Right ventricle myocardium superior (tissue), 1 donor: Measurements from ENCODE around the gene DMRT3. TPM values are rescaled to one million over a fixed set of nuclear protein-coding genes. Genes with fewer than 3 reads are reported as not detected.
A peak's percentile ranks its signal among the peaks of the same experiment; 100 is the strongest.
"Not testable (repeated sequence)": the region's sequence is repeated elsewhere in the genome, so short reads cannot be mapped to it uniquely, and the experiment has no call there.

ENCODE experiments used
- ATAC-seq: fragments of 200-7000 bp; cut with Tn5 transposase; one replicate; pipeline ENCODE4 v1.9.1; 2020; ENCODE audit warnings: mild to moderate bottlenecking; ENCODE audit not compliant: poor library complexity
- DNase-seq: peaks from one replicate; pipeline ENCODE4 v3.0.0-alpha.2; 2020
- intact Hi-C: fragments of 100-400 bp; cut with DNase I; formaldehyde crosslinking; loops from one replicate; pipeline ENCODE4 v1.11.2; 2022
- total RNA-seq: library from RNA; stranded (reverse); fragmentation: NEBNext Ultra II Directional; extraction: Animal tissue kit (Norgen Biotek cat#: 25700); gene quantifications from one replicate; pipeline ENCODE4 v1.2.1, GENCODE V29; 2021
- donor health status: DM: no; HTN: yes; CAD: no; lungs with severe emphysema.

The DMRT3 gene
- total RNA-seq, 1 donor from 2014 or later, result not detected

GRCh38 chr9:994005-994404 is 17.6 kb downstream of the DMRT3 start:
- no peak for DNase-seq
- no peak for ATAC-seq
- intact Hi-C loops, result no loop called here

DNA sequence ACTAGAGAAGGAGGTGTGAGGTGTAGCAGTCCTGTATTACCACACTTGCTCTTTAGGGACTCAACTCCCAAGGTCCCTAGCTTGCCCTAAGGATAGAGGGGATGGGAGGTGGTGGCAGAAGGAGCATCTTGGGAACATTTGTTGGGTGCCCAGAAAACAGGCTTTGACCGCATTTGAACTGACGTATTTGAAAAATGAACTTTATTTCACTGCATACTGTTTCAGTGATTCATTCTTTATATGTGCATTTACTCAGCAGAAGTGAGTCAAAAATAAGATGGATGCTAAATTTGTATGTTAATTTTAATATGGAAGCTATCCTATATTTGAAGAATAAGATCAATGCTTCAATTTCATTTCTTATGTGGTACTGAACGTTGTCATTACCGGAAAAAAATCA is 18.7 kb downstream of the DMRT3 start:
- intact Hi-C loops, result no loop called here
- no peak for ATAC-seq

GRCh38 chr9:995781-996180 is 19.3 kb downstream of the DMRT3 start:
- ATAC-seq (no peak), DNase-seq (no peak)
- intact Hi-C loops, result no loop called here

More for the DNA sequence above, 18.7 kb downstream of the DMRT3 start:
- no peak for DNase-seq

DNA sequence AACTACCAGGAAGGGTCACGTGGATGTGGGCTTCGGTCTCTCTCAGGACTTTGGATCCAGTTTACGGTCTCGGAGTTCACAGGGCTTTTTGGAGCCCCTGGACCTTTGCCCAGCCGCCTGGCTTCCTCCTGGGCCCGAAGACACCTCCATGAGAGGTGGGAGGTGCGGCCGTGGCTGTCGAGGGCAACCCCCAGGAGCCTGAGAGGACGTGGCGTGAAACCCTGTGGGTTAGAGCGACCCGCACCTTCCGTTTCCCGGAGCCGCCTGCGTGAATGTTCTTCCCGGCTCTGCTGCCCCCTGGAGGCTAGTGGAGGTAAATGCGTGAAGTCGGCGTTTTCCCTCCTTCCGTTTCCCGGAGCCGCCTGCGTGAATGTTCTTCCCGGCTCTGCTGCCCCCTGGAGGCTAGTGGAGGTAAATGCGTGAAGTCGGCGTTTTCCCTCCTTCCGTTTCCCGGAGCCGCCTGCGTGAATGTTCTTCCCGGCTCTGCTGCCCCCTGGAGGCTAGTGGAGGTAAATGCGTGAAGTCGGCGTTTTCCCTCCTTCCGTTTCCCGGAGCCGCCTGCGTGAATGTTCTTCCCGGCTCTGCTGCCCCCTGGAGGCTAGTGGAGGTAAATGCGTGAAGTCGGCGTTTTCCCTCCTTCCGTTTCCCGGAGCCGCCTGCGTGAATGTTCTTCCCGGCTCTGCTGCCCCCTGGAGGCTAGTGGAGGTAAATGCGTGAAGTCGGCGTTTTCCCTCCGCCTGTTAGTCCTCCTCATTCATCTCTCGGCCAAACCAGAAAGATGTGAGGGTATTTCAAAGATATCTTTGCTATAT is 22.1 kb downstream of the DMRT3 start:
- intact Hi-C loops, ATAC-seq, DNase-seq: not testable (repeated sequence)

GRCh38 chr9:1001838-1002237 is 25.4 kb downstream of the DMRT3 start:
- no peak for ATAC-seq
- no peak for DNase-seq
- intact Hi-C loops, result loop anchor here (10.0 kb wide), 1 partner anchor 387 kb away; no protein-coding TSS in a partner anchor

- DNase-seq (no peak), ATAC-seq (no peak)
- intact Hi-C loops, result loop anchor here (10.0 kb wide), 1 partner anchor 388 kb away; no protein-coding TSS in a partner anchor
Observed at GRCh38 chr9:1002678-1003077, 26.2 kb downstream of the DMRT3 start.

DNA sequence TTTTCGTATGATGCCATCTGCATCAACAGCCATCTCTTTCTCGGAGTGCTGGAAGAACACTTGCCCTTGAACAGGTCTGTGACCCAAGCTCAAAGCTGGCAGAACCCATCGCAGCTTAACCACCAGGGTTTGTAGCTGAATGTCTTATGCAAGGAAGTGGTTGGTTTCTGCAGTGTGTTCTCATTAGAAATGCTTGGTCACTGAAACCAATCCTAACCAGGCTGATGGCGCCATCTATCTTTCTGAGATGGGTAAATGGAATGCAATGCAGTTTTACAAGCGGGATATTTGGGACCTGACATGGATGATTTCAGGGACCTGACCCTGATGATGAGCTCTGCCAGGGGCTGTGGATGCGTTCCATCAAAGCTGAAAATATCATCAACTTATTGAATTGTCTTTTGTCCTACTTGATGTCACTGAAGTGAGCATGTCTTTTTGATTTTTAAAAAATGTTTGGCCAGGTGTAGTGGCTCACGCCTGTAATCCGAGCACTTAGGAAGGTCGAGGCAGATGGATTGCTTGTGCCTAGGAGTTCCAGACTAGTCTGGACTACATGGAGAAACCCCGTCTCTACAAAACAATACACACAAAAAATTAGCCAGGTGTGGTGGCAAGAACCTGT is 28.7 kb downstream of the DMRT3 start:
- DNase-seq (no peak), ATAC-seq (peak; percentile 62)
- intact Hi-C loops, result loop anchor here (5.0 to 10.0 kb wide), 2 partner anchors 113 to 390 kb away; no protein-coding TSS in a partner anchor

DNA sequence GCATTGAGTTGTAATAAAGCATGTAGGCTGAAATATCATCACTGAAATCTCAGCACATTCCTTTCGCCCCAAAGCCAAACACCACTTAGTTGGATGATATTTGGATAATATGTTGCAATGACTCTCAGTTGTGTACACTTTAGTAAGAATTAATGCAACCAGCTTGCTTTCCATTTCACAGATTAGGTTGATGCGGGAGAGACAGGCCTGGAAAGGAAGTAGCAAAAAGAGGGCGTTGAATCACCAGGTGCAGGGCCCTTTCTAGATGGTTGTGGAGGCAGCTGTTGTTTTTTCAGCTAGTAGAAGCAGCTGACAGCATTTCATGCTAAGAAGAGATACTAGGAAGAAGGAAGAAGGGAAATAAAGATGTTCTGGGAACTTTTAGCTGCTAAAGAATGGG is 30.9 kb downstream of the DMRT3 start:
- intact Hi-C loops, result loop anchor here (5.0 to 10.0 kb wide), 2 partner anchors 115 to 393 kb away; no protein-coding TSS in a partner anchor

DNA sequence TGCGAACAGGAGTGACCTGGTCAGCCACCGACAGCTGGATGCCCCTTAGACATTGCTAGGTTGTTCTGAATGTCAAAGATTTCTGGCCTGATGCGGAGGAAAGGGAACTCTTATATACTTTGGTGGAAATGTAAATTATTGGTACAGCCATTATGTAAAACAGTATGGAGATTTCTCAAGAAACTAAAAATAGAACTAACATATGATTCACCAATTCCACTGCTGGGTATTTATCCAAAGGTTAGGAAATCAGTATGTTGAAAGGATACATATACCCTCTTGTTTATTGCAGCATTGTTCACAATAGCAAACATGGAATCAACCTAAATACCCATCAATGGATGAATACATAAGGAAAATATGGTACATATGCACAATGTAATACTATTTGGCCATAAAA is 31.8 kb downstream of the DMRT3 start:
- DNase-seq (no peak), ATAC-seq (no peak)
- intact Hi-C loops, result loop anchor here (5.0 to 10.0 kb wide), 2 partner anchors 116 to 393 kb away; no protein-coding TSS in a partner anchor

More for the DNA sequence above, 30.9 kb downstream of the DMRT3 start:
- ATAC-seq, result no peak
- no peak for DNase-seq

DNA sequence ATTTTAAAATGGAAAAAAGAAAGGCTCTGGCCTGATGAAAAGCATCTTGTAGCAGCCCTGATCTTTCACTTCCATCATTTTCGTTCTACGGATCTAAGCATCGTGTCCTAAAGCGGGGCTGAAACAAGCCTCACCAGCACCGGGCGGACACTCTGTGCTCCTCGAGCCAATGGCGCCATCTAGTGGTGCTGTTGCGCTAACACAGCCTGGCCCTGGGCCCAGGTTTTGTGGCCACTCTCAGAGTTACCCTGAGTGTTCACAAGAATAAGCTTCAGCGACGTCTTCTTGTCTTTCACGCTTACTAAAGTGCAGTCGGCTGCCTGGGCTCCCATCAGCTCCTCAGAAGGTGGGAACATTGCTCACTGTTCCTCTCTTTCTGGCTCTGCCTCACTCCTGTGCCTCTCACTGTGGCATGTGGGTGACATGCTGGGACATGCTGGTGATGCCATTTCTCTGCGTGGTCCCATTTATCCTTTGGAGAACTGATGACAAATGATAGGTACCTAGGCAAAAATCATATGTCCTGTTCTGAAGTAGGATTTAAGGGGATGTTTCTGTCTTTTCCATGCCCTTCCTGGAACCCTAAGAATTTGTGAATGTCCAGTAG is 32.7 kb downstream of the DMRT3 start:
- ATAC-seq (peak; percentile 97), DNase-seq (peak; percentile 90)
- intact Hi-C loops, result loop anchor here (5.0 to 10.0 kb wide), 2 partner anchors 117 to 394 kb away; no protein-coding TSS in a partner anchor

- intact Hi-C loops, result no loop called here
- no peak for ATAC-seq
- DNase-seq, result no peak
Observed at GRCh38 chr9:1013021-1013420, 36.6 kb downstream of the DMRT3 start.

- DNase-seq (no peak), ATAC-seq (no peak)
- intact Hi-C loops, result no loop called here
Observed at GRCh38 chr9:1014225-1014624, 37.8 kb downstream of the DMRT3 start.

- DNase-seq, result no peak
- intact Hi-C loops, result no loop called here
- ATAC-seq, result no peak
Observed at GRCh38 chr9:1014640-1015039, 38.2 kb downstream of the DMRT3 start.

DNA sequence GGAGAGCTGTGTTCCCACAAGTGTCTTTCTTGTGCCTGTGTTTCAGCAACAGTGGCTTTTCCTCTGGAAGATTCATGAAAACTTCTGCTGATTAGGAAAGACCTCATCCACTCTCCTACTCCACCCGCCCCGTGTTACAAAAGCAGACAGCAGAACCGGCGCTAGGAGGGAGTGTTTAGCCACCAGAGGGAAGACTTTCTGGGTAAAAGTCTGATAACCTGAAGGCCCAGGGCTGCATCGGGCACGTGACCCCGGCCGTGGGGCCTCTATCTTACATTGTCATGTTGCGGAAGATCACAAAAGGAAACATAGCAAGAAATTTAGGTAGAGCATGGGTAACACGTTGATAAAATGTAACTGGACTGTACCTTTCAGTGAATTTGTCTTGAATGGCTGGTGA is 41.7 kb downstream of the DMRT3 start:
- ATAC-seq, result peak; percentile 60
- intact Hi-C loops, result no loop called here
- DNase-seq, result no peak

GRCh38 chr9:1024112-1024511 is 47.7 kb downstream of the DMRT3 start:
- intact Hi-C loops, result no loop called here
- no peak for ATAC-seq

DNA sequence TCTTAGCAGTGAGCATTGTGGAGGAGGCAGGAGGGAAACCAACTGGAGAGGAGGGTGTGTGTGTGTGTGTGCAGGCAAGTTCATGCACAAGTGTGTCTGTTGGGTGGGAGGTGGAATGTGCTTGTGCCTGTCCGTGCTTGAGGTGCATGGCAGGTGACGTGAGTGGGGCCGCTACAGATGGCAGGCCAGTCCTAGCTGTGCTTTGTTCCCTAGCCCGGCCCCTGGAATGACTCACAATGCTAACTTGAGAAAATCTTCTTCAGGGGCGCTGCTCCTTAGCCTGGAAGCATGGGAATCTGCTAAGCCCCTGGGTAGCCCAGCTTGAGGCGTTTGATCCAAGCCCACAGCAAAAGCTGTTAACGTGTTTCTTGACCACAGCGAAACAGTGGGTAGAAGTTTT is 48.7 kb downstream of the DMRT3 start:
- no peak for DNase-seq
- ATAC-seq, result no peak
- intact Hi-C loops, result no loop called here

More at GRCh38 chr9:1024112-1024511, 47.7 kb downstream of the DMRT3 start:
- DNase-seq, result no peak

GRCh38 chr9:1026219-1026618 is 49.8 kb downstream of the DMRT3 start:
- intact Hi-C loops, result no loop called here
- DNase-seq (no peak), ATAC-seq (no peak)

DNA sequence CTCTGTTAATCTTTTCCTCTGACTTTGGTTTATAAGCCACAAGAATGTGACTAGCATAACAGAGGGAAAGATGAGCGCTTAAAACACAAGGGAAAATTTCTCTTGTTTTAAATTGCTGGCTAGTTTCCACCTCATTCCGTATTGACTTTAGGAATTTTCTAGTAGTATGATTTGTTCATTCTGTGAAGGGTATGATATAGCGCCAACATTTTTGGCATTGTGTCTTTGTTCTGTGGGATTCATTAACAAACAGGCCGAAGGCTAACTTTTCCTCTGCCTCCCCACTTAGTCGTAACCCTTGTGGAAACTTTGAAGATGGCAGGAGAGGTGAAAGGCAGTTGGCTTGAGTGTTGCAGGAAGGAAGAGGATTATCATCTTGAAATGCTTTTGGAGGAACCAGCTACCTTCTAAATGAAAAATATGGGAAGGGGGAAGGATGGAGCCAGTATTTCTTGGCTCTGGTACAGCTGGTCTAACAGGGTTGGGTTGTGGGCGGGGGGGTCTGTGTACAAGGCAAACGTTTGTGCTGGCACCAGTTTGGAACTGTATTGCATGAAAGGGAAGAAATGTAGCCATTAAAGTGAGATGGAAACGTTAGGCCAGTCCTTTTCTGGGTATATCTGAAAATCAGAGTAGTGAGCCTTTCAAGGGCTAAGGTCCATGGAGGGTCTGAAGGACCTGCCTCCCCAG is 52.2 kb downstream of the DMRT3 start:
- DNase-seq, result no peak
- intact Hi-C loops, result no loop called here
- no peak for ATAC-seq
